Fibroblast of lung (primary cell): Measurements from ENCODE around the gene PPARG. TPM values are rescaled to one million over a fixed set of nuclear protein-coding genes. Genes with fewer than 3 reads are reported as not detected.

Experiments
- DNase-seq, 2 donors: peaks; one replicate each; pipeline versions ENCODE4 v3.0.0 to v3.0.0-alpha.2; 2010; ENCODE audit warnings: low read depth in 2 of 2
- H2AFZ ChIP-seq: 2 replicates; pipeline ENCODE4 v1.5.1; 2012; ENCODE audit warnings: low read length, control low read depth, inconsistent platforms
- H3K27ac ChIP-seq: 2 replicates; pipeline ENCODE4 v1.5.1; 2011; ENCODE audit warnings: low read length, control low read depth; ENCODE audit not compliant: insufficient read depth
- H3K27me3 ChIP-seq: 2 replicates; pipeline ENCODE4 v1.5.1; 2011; ENCODE audit warnings: mild to moderate bottlenecking, low read length; ENCODE audit not compliant: control insufficient read depth, insufficient read depth
- H3K36me3 ChIP-seq: 2 replicates; pipeline ENCODE4 v1.5.1; 2011; ENCODE audit warnings: low read length; ENCODE audit not compliant: control insufficient read depth, insufficient read depth
- H3K4me1 ChIP-seq: 2 replicates; pipeline ENCODE4 v1.5.1; 2011; ENCODE audit warnings: low read length; ENCODE audit not compliant: control insufficient read depth, insufficient read depth; ENCODE audit errors: extremely low read depth
- H3K4me2 ChIP-seq: 2 replicates; pipeline ENCODE4 v1.5.1; 2011; ENCODE audit warnings: low read length, control low read depth; ENCODE audit not compliant: insufficient read depth; ENCODE audit errors: extremely low read depth
- H3K4me3 ChIP-seq, 4 experiments: fragments of 200-600 bp in 1 of 4; sonication (generic) in 1 of 4; replicated peaks in 1 of 4; 2 replicates each; pipeline ENCODE4 v1.5.1; 2011 to 2016; ENCODE audit warnings: low read length in 4 of 4, low read depth in 3 of 4, mild to moderate bottlenecking in 3 of 4, control low read depth in 2 of 4, inconsistent platforms in 1 of 4, mixed read lengths in 1 of 4; ENCODE audit not compliant: insufficient read depth in 1 of 4; ENCODE audit errors: control extremely low read depth in 1 of 4
- H3K79me2 ChIP-seq: 2 replicates; pipeline ENCODE4 v1.5.1; 2012; ENCODE audit warnings: mild to moderate bottlenecking, low read length, inconsistent platforms; ENCODE audit not compliant: control insufficient read depth, insufficient read depth
- H3K9ac ChIP-seq: 2 replicates; pipeline ENCODE4 v1.5.1; 2011; ENCODE audit warnings: mild to moderate bottlenecking, low read length, control low read depth; ENCODE audit not compliant: insufficient read depth
- H3K9me3 ChIP-seq: 2 replicates; pipeline ENCODE4 v1.5.1; 2012; ENCODE audit warnings: low read depth, low read length; ENCODE audit not compliant: control insufficient read depth, insufficient read depth
- H4K20me1 ChIP-seq: 2 replicates; pipeline ENCODE4 v1.5.1; 2011; ENCODE audit warnings: low read length; ENCODE audit not compliant: control insufficient read depth, insufficient read depth; ENCODE audit errors: extremely low read depth
- CTCF ChIP-seq, 2 donors: IDR thresholded peaks in 1 of 2; conservative IDR thresholded peaks in 1 of 2; 1 replicate in 1 of 2; 2 replicates in 1 of 2; pipeline ENCODE4 v1.5.1; 2011 to 2012; ENCODE audit warnings: low read length in 2 of 2, control low read depth in 1 of 2, inconsistent platforms in 1 of 2, low read depth in 1 of 2, mild to moderate bottlenecking in 1 of 2
- EZH2 ChIP-seq: IDR thresholded peaks from 2 replicates; pipeline ENCODE4 v1.5.1; 2012; ENCODE audit warnings: low read length, control low read depth, mild to moderate bottlenecking; ENCODE audit errors: missing control alignments
- polyA plus RNA-seq, 2 donors: library from polyadenylated mRNA; depleted of rRNA in 1 of 2; stranded (reverse) in 1 of 2; unstranded in 1 of 2; fragments of >200 nt; gene quantifications; 2 replicates each; pipeline ENCODE4 v1.2.1, GENCODE V29; 2011 to 2012; ENCODE audit warnings: missing spikeins in 1 of 2
- total RNA-seq: library from RNA; depleted of rRNA; stranded (reverse); fragments of >200 nt; gene quantifications from 2 replicates; pipeline ENCODE4 v1.2.1, GENCODE V29; 2014

PPARG gene
- total and polyA plus RNA-seq, 2 donors (not counting 1 experiment from before 2014, with no cell fraction given) = 32.8 to 42.8 TPM

DNA sequence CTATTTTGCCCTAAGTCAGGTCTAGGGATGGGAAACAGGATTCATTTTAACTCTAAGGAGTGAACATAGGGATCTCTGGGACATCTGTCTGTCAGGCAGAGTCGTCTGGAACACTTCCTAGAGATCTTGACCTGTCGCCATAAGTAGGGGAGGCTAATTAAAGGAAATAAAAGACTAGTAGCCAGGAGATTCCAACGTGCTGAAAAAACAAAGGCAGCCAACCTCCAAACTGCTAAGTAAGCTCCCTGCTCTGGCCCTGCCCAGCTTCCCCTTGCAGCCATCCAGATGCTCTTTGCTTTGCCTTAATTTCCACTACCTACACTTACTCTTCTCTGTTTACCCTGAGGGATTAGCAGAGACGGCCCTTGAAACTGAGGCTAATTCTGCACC lies 177.0 kb downstream of the PPARG start:
- Histone ChIP-seq H3K27ac (no peak overlapping the region), H3K27me3 (no peaks in the 10 kb centered on the region), H2AFZ (no peak overlapping the region), H3K79me2 (no peaks in the 10 kb centered on the region), H3K4me3 (no peak overlapping the region), H3K9ac (no peak overlapping the region), H3K36me3 (no peaks in the 10 kb centered on the region), H4K20me1 (no peaks in the 10 kb centered on the region), H3K4me1 (no peaks in the 10 kb centered on the region), H3K9me3 (no peaks in the 10 kb centered on the region), H3K4me2 (no peak overlapping the region)
- DNase-seq = no peak
- TF ChIP-seq CTCF (conservative IDR thresholded peaks at IDR 0.05 in 1 of 2, IDR thresholded peaks at IDR 0.05 in 1 of 2; ENCODE audit: low read depth in 1 of 2, low read length in 2 of 2) = no peak
- no peak for TF ChIP-seq EZH2

DNA sequence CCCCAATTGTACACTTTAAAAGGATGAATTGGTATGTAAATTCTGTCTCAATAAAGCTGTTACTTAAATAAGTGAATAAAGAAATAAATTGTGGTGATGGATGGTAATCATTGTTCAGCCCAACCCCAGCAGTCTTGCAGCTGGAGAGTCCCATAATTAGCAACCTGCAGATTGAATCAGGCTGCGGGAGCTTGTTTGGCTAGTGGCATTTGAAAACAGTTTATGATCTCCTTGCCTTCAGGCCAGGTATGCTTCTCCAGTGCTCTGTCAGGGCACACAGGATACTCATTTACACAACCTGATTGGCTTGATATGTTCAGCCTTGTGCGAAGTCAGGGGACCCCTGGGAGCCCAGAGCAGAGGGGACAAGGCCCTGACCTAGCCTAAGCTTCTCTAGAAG lies 178.9 kb downstream of the PPARG start:
- DNase-seq = no peak
- TF ChIP-seq EZH2 (no peak), CTCF (conservative IDR thresholded peaks at IDR 0.05 in 1 of 2, IDR thresholded peaks at IDR 0.05 in 1 of 2; ENCODE audit: low read depth in 1 of 2, low read length in 2 of 2) (no peak)
- Histone ChIP-seq H3K9ac (no peak overlapping the region), H3K4me1 (no peaks in the 10 kb centered on the region), H2AFZ (no peak overlapping the region), H3K27ac (no peak overlapping the region), H3K9me3 (no peaks in the 10 kb centered on the region), H4K20me1 (no peaks in the 10 kb centered on the region), H3K4me3 (no peak overlapping the region), H3K27me3 (no peaks in the 10 kb centered on the region), H3K79me2 (no peaks in the 10 kb centered on the region), H3K36me3 (no peaks in the 10 kb centered on the region), H3K4me2 (no peak overlapping the region)

GRCh38 chr3:12468276-12468675 lies 179.4 kb downstream of the PPARG start:
- no peak for TF ChIP-seq EZH2
- no peak for TF ChIP-seq CTCF (conservative IDR thresholded peaks at IDR 0.05 in 1 of 2, IDR thresholded peaks at IDR 0.05 in 1 of 2; ENCODE audit: low read depth in 1 of 2, low read length in 2 of 2)
- H4K20me1 ChIP-seq = no peaks in the 10 kb centered on the region
- no peaks in the 10 kb centered on the region for H3K27me3 ChIP-seq
- H3K79me2 ChIP-seq = no peaks in the 10 kb centered on the region
- H3K4me2 ChIP-seq = no peak overlapping the region
- H3K27ac ChIP-seq = no peak overlapping the region
- H3K36me3 ChIP-seq = no peaks in the 10 kb centered on the region
- no peaks in the 10 kb centered on the region for H3K9me3 ChIP-seq
- no peaks in the 10 kb centered on the region for H3K4me1 ChIP-seq
- DNase-seq = no peak
- H3K9ac ChIP-seq = no peak overlapping the region
- H3K4me3 ChIP-seq = no peak overlapping the region
- no peak overlapping the region for H2AFZ ChIP-seq
